A549 (cell line): ENCODE measurements around the gene ZDBF2.

Source experiments
- CEBPB ChIP-seq, 2 experiments: fragments of >200 bp in 1 of 2; sonication (Bioruptor Twin) in 1 of 2; formaldehyde crosslinking in 1 of 2; IDR thresholded peaks; 2 replicates each; pipeline ENCODE4 v1.6.1; 2012 to 2016
- CTCF ChIP-seq: fragments of >200 bp; sonication (Bioruptor Twin); formaldehyde crosslinking; IDR thresholded peaks from 3 replicates; pipeline ENCODE4 v1.5.1; 2016
- MAFK ChIP-seq: fragments of 450-650 bp; IDR thresholded peaks from 2 replicates; pipeline ENCODE4 v1.6.1; 2014; ENCODE audit not compliant: partially characterized antibody
- MYC ChIP-seq: IDR thresholded peaks from 2 replicates; pipeline ENCODE4 v1.6.1; 2012; ENCODE audit warnings: mild to moderate bottlenecking, inconsistent platforms, low read length, improper control_type of control experiment, borderline replicate concordance
- NFE2L2 ChIP-seq: fragments of 150-350 bp; conservative IDR thresholded peaks from 2 replicates; pipeline ENCODE4 v1.6.1; 2014; ENCODE audit warnings: low read length
- POLR2A ChIP-seq: IDR thresholded peaks from 2 replicates; pipeline ENCODE4 v1.6.1; 2012; ENCODE audit warnings: mild to moderate bottlenecking, low read length
- REST ChIP-seq: fragments of 200-600 bp; sonication (generic); IDR thresholded peaks from 2 replicates; pipeline ENCODE4 v1.6.1; 2016; ENCODE audit warnings: antibody characterized with exemption, mild to moderate bottlenecking, moderate library complexity
- USF2 ChIP-seq: fragments of 450-650 bp; IDR thresholded peaks from 2 replicates; pipeline ENCODE4 v1.6.1; 2014; ENCODE audit warnings: antibody characterized with exemption

GRCh38 chr2:206239157-206239556 lies 35.3 kb upstream of the ZDBF2 start:
- TF ChIP-seq MAFK (peak; percentile 30), MYC (no peak), POLR2A (no peak), NFE2L2 (no peak), CTCF (no peak), REST (no peak), USF2 (no peak), CEBPB (IDR thresholded peaks at IDR 0.05) (no peak)
